NCI-H526 (cell line): Measurements from ENCODE around the gene PRKD2.
"Not testable (repeated sequence)": the region's sequence is repeated elsewhere in the genome, so short reads cannot be mapped to it uniquely, and the experiment has no call there.

Experiments
- DNase-seq, 2 experiments: peaks; one replicate each; lab custom pipeline; 2025; lab: John Stamatoyannopoulos, UW

Gene PRKD2

DNA sequence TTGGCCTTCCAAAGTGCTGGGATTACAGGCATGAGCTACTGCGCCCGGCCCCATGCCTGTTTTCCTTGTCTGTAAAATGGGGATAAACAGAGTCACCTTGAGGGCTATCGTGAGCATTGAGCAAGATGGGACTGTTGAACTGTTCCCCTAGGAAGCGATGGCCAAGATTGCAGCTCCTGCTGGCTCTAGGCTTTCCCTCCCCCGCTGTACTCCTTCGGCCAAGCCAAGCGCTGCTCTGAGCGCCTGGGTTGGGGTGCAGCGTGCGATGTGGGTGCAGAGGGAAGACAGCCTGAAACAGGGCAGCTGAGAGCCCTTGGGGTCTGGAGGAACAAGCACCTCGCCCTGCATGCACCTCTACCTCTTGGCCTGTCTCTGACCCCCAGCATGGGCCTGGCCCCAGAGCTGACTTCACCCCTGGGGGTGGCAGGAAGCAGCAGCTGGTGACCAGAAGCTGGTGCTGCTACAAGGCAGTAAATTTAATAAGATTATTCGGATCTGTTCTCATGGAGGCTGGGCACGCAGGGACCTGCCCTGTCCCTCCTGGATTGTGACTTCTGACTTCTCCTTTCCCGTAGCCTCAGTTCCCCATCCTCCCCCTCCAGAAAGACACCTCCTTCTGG, 86.2 kb downstream of the PRKD2 start:
- DNase-seq: no peak

DNA sequence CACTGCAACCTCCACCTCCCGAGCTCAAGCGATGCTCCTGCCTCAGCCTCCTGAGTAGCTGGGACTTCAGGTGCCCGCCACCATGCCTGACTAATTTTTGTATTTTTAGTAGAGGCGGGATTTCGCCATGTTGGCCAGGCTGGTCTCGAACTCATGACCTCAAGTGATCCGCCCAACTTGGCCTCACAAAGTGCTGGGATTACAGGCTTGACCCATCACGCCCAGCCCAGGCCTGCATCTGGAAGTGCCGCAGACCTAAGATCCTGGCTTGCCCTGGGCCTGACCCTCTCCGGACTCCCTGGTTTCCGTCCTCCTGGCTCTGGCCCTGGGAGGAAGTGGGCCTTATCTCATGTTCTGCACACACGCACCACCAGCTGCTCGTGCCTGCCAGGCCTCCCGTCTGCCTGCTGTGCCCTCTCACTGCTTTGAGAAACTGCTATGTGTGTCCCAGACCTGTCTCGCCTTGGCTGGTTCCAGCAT, 87.3 kb downstream of the PRKD2 start:
- DNase-seq: no peak

DNA sequence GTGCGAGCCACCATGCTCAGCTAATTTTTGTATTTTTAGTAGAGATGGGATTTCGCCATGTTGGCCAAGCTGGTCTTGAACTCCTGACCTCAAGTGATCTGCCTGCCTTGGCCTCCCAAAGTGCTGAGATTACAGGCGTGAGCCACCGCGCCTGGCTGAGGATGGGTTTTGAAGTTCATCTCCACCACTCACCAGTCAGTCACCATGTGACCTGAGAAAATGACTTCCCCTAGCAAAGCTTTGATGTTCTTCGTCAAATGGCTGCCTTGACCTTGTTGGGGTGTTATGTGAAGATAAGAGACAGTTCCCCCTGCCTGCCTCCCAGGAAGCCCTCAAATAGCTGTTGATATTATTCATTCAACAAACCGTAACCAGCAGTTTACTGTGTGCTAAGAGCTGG, 87.9 kb downstream of the PRKD2 start:
- DNase-seq: not testable (repeated sequence)

DNA sequence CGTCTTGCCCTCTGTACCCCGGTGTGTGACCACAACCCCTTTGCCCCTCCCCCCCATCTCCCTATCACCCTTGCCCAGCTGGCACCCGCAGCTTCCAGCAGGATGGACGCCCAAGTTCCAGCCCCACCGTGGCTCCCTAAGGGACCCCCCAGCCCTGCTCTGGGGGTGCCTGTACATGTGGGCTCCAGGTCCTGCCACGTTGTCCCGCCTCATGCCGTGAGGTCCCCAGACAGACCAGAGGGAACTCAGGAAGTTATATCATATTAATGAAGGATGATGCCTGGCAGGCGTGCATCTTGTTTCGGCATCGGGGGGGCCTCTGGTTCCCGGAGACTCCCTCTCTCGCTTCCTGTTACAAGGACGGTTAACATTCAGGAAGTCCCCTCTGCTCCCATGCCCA, 90.5 kb downstream of the PRKD2 start:
- no peak for DNase-seq

DNA sequence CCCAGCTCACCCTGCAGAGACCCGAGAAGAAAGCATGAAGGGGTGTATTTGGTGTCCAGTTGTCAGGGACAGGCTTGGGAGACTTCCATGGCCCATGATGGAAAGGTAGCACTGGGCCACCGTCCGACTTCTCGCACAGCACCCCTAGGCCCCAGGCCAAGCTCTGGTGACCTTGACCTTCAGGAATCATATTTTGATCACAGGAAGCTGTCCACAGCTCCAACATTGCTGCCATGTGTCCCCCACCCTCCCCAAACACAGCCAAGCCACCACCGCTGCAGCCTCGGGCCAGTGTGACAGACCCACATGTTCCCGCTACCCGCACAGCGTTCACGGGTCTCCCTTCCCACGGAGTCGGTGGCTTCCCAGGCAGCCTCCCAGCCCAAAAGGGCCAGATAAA, 91.2 kb downstream of the PRKD2 start:
- no peak for DNase-seq

DNA sequence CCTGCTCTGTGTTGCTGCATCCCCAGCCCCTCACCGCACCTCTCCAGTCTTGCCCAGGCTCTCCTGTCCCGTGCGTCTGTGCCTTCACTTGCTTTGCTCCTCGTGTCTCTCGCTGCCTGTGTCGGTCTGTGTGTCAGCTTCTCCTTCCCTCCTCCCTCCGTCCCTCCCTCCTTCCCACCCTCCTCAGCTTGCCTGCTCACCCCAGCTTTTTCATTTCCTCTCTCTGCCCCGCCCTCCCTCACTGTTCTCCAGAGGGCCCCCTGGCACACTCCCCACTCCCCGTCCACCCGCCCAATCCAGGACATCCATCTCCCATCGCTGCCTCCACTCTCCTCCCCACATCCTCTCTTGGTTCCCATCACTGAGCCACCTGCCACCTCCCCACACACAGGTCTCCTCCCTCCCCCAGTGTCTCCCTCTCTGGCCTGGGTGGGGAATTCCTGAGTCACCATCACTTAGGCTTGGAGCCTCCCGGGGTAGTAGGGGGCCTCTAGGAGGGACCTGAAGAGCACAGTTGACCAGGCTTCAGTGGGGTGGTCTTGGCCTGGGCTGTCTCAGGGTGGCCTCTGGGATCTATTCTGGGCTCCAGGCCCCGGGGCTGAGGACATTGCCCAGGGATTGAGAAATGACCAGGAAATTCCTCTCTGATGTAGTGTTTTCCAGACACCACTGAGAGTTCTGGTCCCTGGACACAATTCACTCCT, 91.8 kb downstream of the PRKD2 start, which contains the start of gene PTGIR:
TSS of gene PTGIR (minus strand) at position 132 of the 704 bp plus-strand sequence. CDS start 864 bp downstream, outside the sequence.
- DNase-seq: no peak
